ENCODE measurements around the gene HDGFL3. TPM values are rescaled to one million over a fixed set of nuclear protein-coding genes. Genes with fewer than 3 reads are reported as not detected.

The HDGFL3 gene
- total RNA-seq, 6 donors from 2014 or later: 16.8 to 36.8 (median 22.8) TPM

DNA sequence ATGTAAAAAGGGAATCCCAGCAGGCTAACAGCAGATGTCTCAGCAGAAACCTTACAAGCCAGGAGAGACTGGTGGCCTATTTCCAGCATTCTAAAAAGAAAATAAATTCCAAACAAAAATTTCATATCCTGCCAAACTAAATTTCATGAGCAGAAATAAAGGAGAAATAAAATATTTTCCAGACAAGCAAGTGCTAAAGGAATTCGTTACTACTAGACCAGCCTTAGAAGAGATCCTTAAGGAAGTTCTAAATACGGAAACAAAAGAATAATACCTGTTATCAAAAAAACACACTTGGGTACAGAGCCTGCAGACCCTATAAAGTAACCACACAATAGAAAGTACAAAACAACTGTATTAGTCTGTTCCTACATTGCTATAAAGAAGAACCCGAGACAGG lies 41.4 kb downstream of the HDGFL3 start:
- Histone ChIP-seq H3K4me1 (no peaks in the 10 kb centered on the region), H3K4me3 (no peak overlapping the region), H3K36me3 (no peaks in the 10 kb centered on the region), H3K27me3 (no peaks in the 10 kb centered on the region), H3K27ac (no peak overlapping the region), H3K9me3 (peaks cover 4 to 14% (median 8%) of the 10 kb centered on the region in 4 donors)
- no peak for TF ChIP-seq POLR2AphosphoS5 (IDR thresholded peaks at IDR 0.05)
- TF ChIP-seq, protein P1, sequence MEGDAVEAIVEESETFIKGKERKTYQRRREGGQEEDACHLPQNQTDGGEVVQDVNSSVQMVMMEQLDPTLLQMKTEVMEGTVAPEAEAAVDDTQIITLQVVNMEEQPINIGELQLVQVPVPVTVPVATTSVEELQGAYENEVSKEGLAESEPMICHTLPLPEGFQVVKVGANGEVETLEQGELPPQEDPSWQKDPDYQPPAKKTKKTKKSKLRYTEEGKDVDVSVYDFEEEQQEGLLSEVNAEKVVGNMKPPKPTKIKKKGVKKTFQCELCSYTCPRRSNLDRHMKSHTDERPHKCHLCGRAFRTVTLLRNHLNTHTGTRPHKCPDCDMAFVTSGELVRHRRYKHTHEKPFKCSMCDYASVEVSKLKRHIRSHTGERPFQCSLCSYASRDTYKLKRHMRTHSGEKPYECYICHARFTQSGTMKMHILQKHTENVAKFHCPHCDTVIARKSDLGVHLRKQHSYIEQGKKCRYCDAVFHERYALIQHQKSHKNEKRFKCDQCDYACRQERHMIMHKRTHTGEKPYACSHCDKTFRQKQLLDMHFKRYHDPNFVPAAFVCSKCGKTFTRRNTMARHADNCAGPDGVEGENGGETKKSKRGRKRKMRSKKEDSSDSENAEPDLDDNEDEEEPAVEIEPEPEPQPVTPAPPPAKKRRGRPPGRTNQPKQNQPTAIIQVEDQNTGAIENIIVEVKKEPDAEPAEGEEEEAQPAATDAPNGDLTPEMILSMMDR (IDR thresholded peaks at IDR 0.05): no peak
- TF ChIP-seq POLR2A (IDR thresholded peaks at IDR 0.05): no peak
- no peak for TF ChIP-seq EP300 (IDR thresholded peaks at IDR 0.05)
- WGBS, 2 donors: 90 to 92% methylated on average over 3 of the region's 3 CpGs
- DNase-seq (no peak), ATAC-seq (ENCODE audit: low FRiP score in 2 of 2) (no peak)

DNA sequence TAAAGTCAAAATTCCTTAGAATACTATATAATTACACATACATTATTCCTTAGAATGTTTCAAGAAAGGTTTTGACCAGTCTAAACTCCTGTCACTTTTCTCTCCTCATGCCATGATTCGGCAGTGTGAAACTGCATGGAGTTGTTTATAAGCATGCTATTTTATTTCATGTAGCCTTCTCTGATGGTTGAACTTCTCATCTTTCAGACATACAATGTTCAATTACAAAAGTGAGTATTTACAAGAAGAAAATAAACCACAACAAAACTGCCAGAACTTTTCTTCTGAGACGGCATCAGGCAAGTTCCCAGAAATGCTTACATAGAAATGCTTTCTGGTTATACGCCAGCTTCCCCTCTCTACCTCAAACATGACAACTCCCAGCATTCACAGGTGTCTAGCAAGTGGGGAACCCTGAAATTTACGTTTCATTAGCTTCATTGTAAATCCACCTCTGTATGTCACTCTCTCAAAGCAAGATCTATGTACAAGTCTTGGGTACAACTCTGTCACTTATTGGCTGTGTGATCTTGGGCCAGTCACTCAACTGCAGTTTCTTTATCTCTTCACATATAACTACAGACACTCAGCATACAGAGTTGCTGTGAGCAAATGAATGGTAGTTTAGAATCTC lies 42.7 kb downstream of the HDGFL3 start:
- Histone ChIP-seq H3K9me3 (peaks cover 4 to 14% (median 8%) of the 10 kb centered on the region in 4 donors), H3K27ac (no peak overlapping the region), H3K36me3 (no peaks in the 10 kb centered on the region), H3K4me3 (no peak overlapping the region), H3K4me1 (no peaks in the 10 kb centered on the region), H3K27me3 (no peaks in the 10 kb centered on the region)
- TF ChIP-seq POLR2AphosphoS5 (IDR thresholded peaks at IDR 0.05) (no peak), EP300 (IDR thresholded peaks at IDR 0.05) (no peak), POLR2A (IDR thresholded peaks at IDR 0.05) (no peak)
- TF ChIP-seq, protein P1 (IDR thresholded peaks at IDR 0.05): no peak
- 81 to 94% methylated on average over 4 of the region's 4 CpGs for WGBS, 2 donors
- DNase-seq: no peak
- ATAC-seq (ENCODE audit: low FRiP score in 2 of 2): no peak

DNA sequence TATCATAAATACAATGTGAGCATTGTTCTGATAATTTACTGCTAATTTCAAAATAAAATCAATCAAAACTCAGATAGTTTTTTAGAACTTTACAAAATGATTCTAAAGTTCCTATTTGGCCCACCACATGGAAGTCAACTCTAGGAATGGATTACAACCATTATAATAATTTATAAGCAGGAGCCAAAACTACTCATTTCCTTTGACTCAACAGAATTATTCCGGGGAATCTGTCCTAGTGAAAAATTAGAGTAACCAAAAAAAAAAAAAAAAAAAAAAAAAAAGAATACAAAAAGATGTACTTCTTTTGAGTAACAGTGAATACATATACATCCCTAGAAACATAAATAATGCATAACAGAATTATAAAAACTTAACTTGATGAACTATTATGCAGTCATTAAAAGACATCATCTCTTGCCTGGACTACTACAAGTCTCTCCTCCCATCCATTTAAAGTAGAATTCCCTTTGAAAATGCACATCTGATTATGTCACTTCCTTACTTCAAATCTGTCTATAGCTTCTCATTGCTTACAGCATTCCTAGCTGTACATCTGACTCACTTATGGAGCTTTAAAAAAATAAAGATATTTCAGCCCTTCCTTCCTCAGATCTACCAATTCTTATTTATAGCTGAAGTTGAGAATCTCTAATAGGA lies 43.4 kb downstream of the HDGFL3 start:
- DNase-seq (no peak), ATAC-seq (ENCODE audit: low FRiP score in 2 of 2) (no peak)
- H3K27me3 ChIP-seq: no peaks in the 10 kb centered on the region
- peaks cover 4 to 14% (median 8%) of the 10 kb centered on the region in 4 donors for H3K9me3 ChIP-seq
- no peaks in the 10 kb centered on the region for H3K36me3 ChIP-seq
- no peak for TF ChIP-seq EP300 (IDR thresholded peaks at IDR 0.05)
- no peak for TF ChIP-seq POLR2A (IDR thresholded peaks at IDR 0.05)
- TF ChIP-seq, protein P1 (IDR thresholded peaks at IDR 0.05): no peak
- TF ChIP-seq POLR2AphosphoS5 (IDR thresholded peaks at IDR 0.05): no peak
- no peak overlapping the region for H3K27ac ChIP-seq
- H3K4me1 ChIP-seq: no peaks in the 10 kb centered on the region
- no peak overlapping the region for H3K4me3 ChIP-seq
- 82 to 87% methylated on average over 1 of the region's 1 CpG for WGBS, 2 donors

DNA sequence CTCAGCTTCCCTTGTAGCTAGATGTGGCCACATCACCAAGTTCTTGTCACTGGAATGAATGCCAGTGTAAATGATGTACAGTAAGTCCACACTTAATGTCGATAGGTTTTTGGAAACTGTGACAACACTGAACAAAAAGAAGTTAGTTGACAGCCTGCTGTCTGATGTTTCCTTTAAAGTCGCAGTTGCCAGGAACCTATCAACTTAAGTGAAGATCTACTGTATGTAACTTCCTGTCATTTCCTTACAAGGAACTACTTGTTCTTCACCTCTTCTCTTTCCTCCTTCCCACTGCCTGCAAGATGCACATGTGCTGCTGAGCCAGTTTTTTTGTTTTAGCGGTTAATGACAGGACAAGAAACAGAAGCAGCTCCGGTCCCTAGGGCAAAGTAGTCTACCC lies 44.6 kb downstream of the HDGFL3 start:
- no peak for ATAC-seq (ENCODE audit: low FRiP score in 2 of 2)
- no peak for TF ChIP-seq POLR2AphosphoS5 (IDR thresholded peaks at IDR 0.05)
- TF ChIP-seq EP300 (IDR thresholded peaks at IDR 0.05): no peak
- TF ChIP-seq POLR2A (IDR thresholded peaks at IDR 0.05): no peak
- TF ChIP-seq, protein P1 (IDR thresholded peaks at IDR 0.05): no peak
- H3K4me1 ChIP-seq: no peaks in the 10 kb centered on the region

More for the DNA sequence above, 44.6 kb downstream of the HDGFL3 start:
- Histone ChIP-seq H3K36me3 (no peaks in the 10 kb centered on the region), H3K4me3 (no peak overlapping the region), H3K27me3 (no peaks in the 10 kb centered on the region), H3K27ac (no peak overlapping the region), H3K9me3 (peaks cover 4 to 14% (median 8%) of the 10 kb centered on the region in 4 donors)
- 53 to 73% methylated on average over 4 of the region's 4 CpGs for WGBS, 2 donors
- no peak for DNase-seq
